Mucosa of descending colon (tissue), 3 donors: ENCODE data around the gene PRDM16. TPM values are rescaled to one million over a fixed set of nuclear protein-coding genes. Genes with fewer than 3 reads are reported as not detected.

Source experiments
- ATAC-seq: fragments of 200-7000 bp; cut with Tn5 transposase; one replicate; pipeline ENCODE4 v1.9.1; 2020; ENCODE audit warnings: mild to moderate bottlenecking, moderate library complexity
- DNase-seq, 3 donors: peaks; one replicate each; pipeline ENCODE4 v3.0.0-alpha.2; 2020
- H3K36me3 ChIP-seq: fragments of 200-600 bp; one replicate; pipeline ENCODE4 v1.8.0; 2021; ENCODE audit warnings: low read depth, mild to moderate bottlenecking
- H3K4me1 ChIP-seq: fragments of 200-600 bp; one replicate; pipeline ENCODE4 v1.8.0; 2021; ENCODE audit warnings: low read depth, mild to moderate bottlenecking
- H3K4me3 ChIP-seq: fragments of 200-600 bp; one replicate; pipeline ENCODE4 v1.8.0; 2021; ENCODE audit warnings: mild to moderate bottlenecking
- H3K9me3 ChIP-seq: fragments of 200-600 bp; one replicate; pipeline ENCODE4 v1.8.0; 2021; ENCODE audit warnings: mild to moderate bottlenecking
- intact Hi-C, 2 donors: fragments of 100-400 bp; cut with DNase I in 1 of 2; cut with micrococcal nuclease in 1 of 2; formaldehyde crosslinking; loops; one replicate each; pipeline versions ENCODE4 v1.11.0 to v1.11.1; 2022; cut with DNase I, micrococcal nuclease
- total RNA-seq, 3 donors: library from RNA; stranded (reverse); fragmentation: NEBNext Ultra II Directional in 2 of 3; extraction: Animal tissue kit (Norgen Biotek cat#: 25700) in 2 of 3; gene quantifications; one replicate each; pipeline versions ENCODE4 v1.2.1 to v1.2.4, GENCODE V29; 2021 to 2023
- TF ChIP-seq, protein P1 (sequence below): fragments of 200-600 bp; IDR thresholded peaks from one replicate; pipeline ENCODE4 v1.8.0; 2022; ENCODE audit warnings: antibody characterized with exemption, mild to moderate bottlenecking
- donor health status: DM: no; HTN: no; CAD: no; lungs with moderate emphysema.
- donor health status: DM: no; HTN: no; CAD: no.
- donor health status: DM: no; HTN: yes; CAD: no.

Gene PRDM16
- total RNA-seq, 3 donors from 2014 or later, result 1.6 to 2.5 (median 2.4) TPM

- TF ChIP-seq, protein P1, sequence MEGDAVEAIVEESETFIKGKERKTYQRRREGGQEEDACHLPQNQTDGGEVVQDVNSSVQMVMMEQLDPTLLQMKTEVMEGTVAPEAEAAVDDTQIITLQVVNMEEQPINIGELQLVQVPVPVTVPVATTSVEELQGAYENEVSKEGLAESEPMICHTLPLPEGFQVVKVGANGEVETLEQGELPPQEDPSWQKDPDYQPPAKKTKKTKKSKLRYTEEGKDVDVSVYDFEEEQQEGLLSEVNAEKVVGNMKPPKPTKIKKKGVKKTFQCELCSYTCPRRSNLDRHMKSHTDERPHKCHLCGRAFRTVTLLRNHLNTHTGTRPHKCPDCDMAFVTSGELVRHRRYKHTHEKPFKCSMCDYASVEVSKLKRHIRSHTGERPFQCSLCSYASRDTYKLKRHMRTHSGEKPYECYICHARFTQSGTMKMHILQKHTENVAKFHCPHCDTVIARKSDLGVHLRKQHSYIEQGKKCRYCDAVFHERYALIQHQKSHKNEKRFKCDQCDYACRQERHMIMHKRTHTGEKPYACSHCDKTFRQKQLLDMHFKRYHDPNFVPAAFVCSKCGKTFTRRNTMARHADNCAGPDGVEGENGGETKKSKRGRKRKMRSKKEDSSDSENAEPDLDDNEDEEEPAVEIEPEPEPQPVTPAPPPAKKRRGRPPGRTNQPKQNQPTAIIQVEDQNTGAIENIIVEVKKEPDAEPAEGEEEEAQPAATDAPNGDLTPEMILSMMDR, result no peak
- Histone ChIP-seq H3K9me3 (no peaks in the 10 kb centered on the region), H3K4me1 (peaks cover 14% of the 10 kb centered on the region), H3K4me3 (no peak overlapping the region), H3K36me3 (no peaks in the 10 kb centered on the region)
- intact Hi-C loops, result no loop called here
- ATAC-seq (peak; percentile 38), DNase-seq (no peak)
Measured at GRCh38 chr1:3393987-3394920, 325.3 kb downstream of the PRDM16 start.

- Histone ChIP-seq H3K36me3 (no peaks in the 10 kb centered on the region), H3K4me1 (peaks cover 14% of the 10 kb centered on the region), H3K9me3 (no peaks in the 10 kb centered on the region), H3K4me3 (no peak overlapping the region)
- no peak for DNase-seq
- ATAC-seq, result no peak
- intact Hi-C loops, result no loop called here
- TF ChIP-seq, protein P1, result no peak
Measured at GRCh38 chr1:3396411-3396810, 327.4 kb downstream of the PRDM16 start.

DNA sequence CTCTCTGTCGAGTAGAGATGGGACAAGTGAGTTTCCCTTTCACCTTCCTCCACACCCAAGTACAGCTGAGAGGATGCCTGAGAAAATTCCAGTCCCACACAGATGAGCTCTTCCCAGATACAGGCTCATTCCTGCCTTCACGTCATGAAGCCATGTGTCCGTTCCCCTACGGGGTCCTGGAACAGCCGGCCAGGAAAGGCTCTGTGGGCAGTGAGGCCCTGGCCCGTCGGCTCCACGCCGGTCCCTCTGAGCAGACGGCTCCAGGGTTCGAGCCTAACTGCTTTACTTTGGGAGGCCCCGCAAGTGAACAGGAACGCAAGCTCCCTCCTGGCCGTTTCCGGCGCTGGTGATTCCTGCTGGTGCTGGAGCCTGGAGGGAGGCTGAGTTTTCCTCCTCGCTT, 328.3 kb downstream of the PRDM16 start:
- ATAC-seq (no peak), DNase-seq (no peak)
- intact Hi-C loops, result no loop called here
- TF ChIP-seq, protein P1, result no peak
- Histone ChIP-seq H3K4me1 (peaks cover 14% of the 10 kb centered on the region), H3K9me3 (no peaks in the 10 kb centered on the region), H3K4me3 (no peak overlapping the region), H3K36me3 (no peaks in the 10 kb centered on the region)

DNA sequence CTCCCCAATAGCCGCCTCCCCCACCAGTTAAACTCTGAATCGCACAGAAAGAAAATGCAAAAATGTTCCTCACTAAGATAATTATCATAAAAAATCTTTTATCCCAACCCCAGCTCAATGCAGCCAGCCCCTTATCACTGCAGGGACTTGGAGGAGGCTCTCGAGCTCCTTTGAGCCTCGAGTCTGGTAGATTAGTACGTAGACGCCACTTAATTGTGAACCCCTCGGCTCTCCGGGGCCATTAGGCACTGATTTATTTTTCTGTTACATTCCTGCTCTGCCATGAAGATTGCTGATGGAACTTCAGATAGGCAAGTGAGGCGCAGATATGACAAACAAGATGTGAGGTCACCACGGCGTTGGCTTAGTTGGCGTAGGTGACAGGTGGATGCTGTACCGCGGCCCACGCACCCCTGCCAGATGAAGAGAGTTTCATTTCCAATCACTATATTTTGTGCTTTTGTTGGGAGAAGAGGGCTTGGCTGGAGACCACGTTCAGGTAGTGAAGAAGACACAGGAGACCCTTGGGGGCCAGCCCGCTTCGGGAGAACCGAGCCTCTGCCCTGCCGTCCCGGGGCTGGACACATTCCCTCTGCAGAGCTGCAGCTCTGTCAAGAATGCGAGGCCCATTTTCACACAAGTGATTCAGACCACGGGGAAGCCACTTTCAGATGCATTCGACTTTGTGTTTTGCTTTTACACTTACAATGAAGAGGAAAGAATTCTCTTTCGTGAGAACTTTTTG, 329.6 kb downstream of the PRDM16 start:
- H3K4me3 ChIP-seq, result no peak overlapping the region
- no peak for ATAC-seq
- no peaks in the 10 kb centered on the region for H3K9me3 ChIP-seq
- intact Hi-C loops, result no loop called here
- no peak for DNase-seq
- H3K4me1 ChIP-seq, result peaks cover 7% of the 10 kb centered on the region
- no peaks in the 10 kb centered on the region for H3K36me3 ChIP-seq
- TF ChIP-seq, protein P1, result no peak

- no peak for DNase-seq
- intact Hi-C loops, result no loop called here
- TF ChIP-seq, protein P1, result no peak
- H3K9me3 ChIP-seq, result no peaks in the 10 kb centered on the region
- no peak overlapping the region for H3K4me3 ChIP-seq
- peaks cover 2% of the 10 kb centered on the region for H3K4me1 ChIP-seq
- H3K36me3 ChIP-seq, result no peaks in the 10 kb centered on the region
- no peak for ATAC-seq
Measured at GRCh38 chr1:3399732-3400131, 330.7 kb downstream of the PRDM16 start.
